Breast epithelium (tissue), 4 donors: ENCODE measurements around the gene GPR137C. TPM values are rescaled to one million over a fixed set of nuclear protein-coding genes. Genes with fewer than 3 reads are reported as not detected.

Experiments
- DNase-seq, 2 donors: peaks; one replicate each; pipeline ENCODE4 v3.0.0-alpha.2; 2019; ENCODE audit warnings: low spot score in 2 of 2
- H3K27ac ChIP-seq, 2 donors: fragments of 200-600 bp; sonication (generic) in 1 of 2; one replicate each; pipeline ENCODE4 v1.5.1; 2016 to 2019; ENCODE audit warnings: mild to moderate bottlenecking in 1 of 2
- H3K27me3 ChIP-seq, 2 donors: fragments of 200-600 bp; sonication (generic) in 1 of 2; one replicate each; pipeline versions ENCODE4 v1.5.1 to v1.6.0; 2017 to 2019; ENCODE audit warnings: control low read depth in 1 of 2, mild to moderate bottlenecking in 1 of 2
- H3K36me3 ChIP-seq: fragments of 200-600 bp; one replicate; pipeline ENCODE4 v1.5.1; 2019
- H3K4me1 ChIP-seq, 2 donors: fragments of 200-600 bp; sonication (generic); one replicate each; pipeline ENCODE4 v1.5.1; 2016 to 2019; ENCODE audit warnings: control low read depth in 1 of 2
- H3K4me3 ChIP-seq, 3 donors: fragments of 200-600 bp; sonication (generic); 1 replicate in 2 of 3; 2 replicates in 1 of 3; pipeline ENCODE4 v1.5.1; 2016 to 2019; ENCODE audit warnings: mild to moderate bottlenecking in 3 of 3, moderate library complexity in 2 of 3
- H3K9me3 ChIP-seq, 2 donors: fragments of 200-600 bp; sonication (generic) in 1 of 2; one replicate each; pipeline ENCODE4 v1.5.1; 2016 to 2019; ENCODE audit warnings: control low read depth in 1 of 2
- CTCF ChIP-seq, 3 donors: fragments of 450-650 bp; IDR thresholded peaks; one replicate each; pipeline ENCODE4 v1.5.1; 2016 to 2017; ENCODE audit warnings: antibody characterized with exemption in 3 of 3, mild to moderate bottlenecking in 3 of 3, moderate library complexity in 3 of 3
- POLR2A ChIP-seq: fragments of 450-650 bp; IDR thresholded peaks from one replicate; pipeline ENCODE4 v1.6.1; 2016; ENCODE audit warnings: antibody characterized with exemption, mild to moderate bottlenecking, moderate library complexity
- POLR2AphosphoS5 ChIP-seq, 3 donors: sonication (generic); formaldehyde crosslinking; IDR thresholded peaks; one replicate each; pipeline ENCODE4 v1.6.1; 2017; ENCODE audit warnings: antibody characterized with exemption in 3 of 3
- intact Hi-C: fragments of 100-400 bp; cut with DNase I; formaldehyde crosslinking; loops from one replicate; pipeline ENCODE4 v1.15.1; 2023; ENCODE audit warnings: low total_unique reads
- total RNA-seq, 3 donors: library from RNA; depleted of rRNA; stranded (reverse); fragments of >200 nt; gene quantifications; one replicate each; pipeline ENCODE4 v1.1.0, GENCODE V29; 2016

Gene GPR137C
- total RNA-seq = 1 to 10 TPM in 1 of 3 donors, under 1 TPM in 2; 0.33 to 1.2 (median 0.80) TPM

- no peaks in the 10 kb centered on the region for H3K4me1 ChIP-seq
- no peaks in the 10 kb centered on the region for H3K27me3 ChIP-seq
- H3K9me3 ChIP-seq = no peaks in the 10 kb centered on the region
- no peaks in the 10 kb centered on the region for H3K36me3 ChIP-seq
- H3K27ac ChIP-seq = peak within 1 kb of the TSS; percentile 91 to 92
- intact Hi-C loops = loop anchor here (10.0 kb wide), 1 partner anchor 152 kb away; the partner anchor contains the start of gene PSMC6
- H3K4me3 ChIP-seq = peak within 1 kb of the TSS; percentile 65 to 90 (median 89)
- TF ChIP-seq CTCF (IDR thresholded peaks at IDR 0.05) = no peak
- TF ChIP-seq POLR2A = peak; percentile 71
- TF ChIP-seq POLR2AphosphoS5 (IDR thresholded peaks at IDR 0.05) = peak; percentile 56 to 94 (median 84)
- DNase-seq = peak; percentile 100
Observed at GRCh38 chr14:52552063-52552988, at the start of gene GPR137C, which contains the start of gene TXNDC16. GPR137C (plus strand) TSS chr14:52552836; CDS start chr14:52553148, 312 bp downstream. TXNDC16 (minus strand) TSS chr14:52552505; CDS start chr14:52543557, 8,948 bp downstream.

GRCh38 chr14:52513249-52513648, 39.4 kb upstream of the GPR137C start:
- Histone ChIP-seq H3K36me3 (no peaks in the 10 kb centered on the region), H3K27me3 (no peaks in the 10 kb centered on the region), H3K27ac (no peak overlapping the region), H3K9me3 (no peaks in the 10 kb centered on the region), H3K4me3 (no peak overlapping the region), H3K4me1 (no peaks in the 10 kb centered on the region)
- DNase-seq = no peak
- intact Hi-C loops = no loop called here
- TF ChIP-seq POLR2A (no peak), CTCF (IDR thresholded peaks at IDR 0.05) (no peak), POLR2AphosphoS5 (IDR thresholded peaks at IDR 0.05) (no peak)

- Histone ChIP-seq H3K27me3 (no peaks in the 10 kb centered on the region), H3K4me3 (no peak overlapping the region), H3K27ac (no peak overlapping the region), H3K4me1 (no peaks in the 10 kb centered on the region), H3K36me3 (no peaks in the 10 kb centered on the region), H3K9me3 (no peaks in the 10 kb centered on the region)
- TF ChIP-seq CTCF (IDR thresholded peaks at IDR 0.05) (no peak), POLR2A (no peak), POLR2AphosphoS5 (IDR thresholded peaks at IDR 0.05) (no peak)
- DNase-seq = no peak
- intact Hi-C loops = no loop called here
Observed at GRCh38 chr14:52514046-52514811, 38.4 kb upstream of the GPR137C start.

- H3K36me3 ChIP-seq = no peaks in the 10 kb centered on the region
- DNase-seq = no peak
- H3K27me3 ChIP-seq = no peaks in the 10 kb centered on the region
- H3K4me1 ChIP-seq = no peaks in the 10 kb centered on the region
- intact Hi-C loops = no loop called here
- no peak overlapping the region for H3K27ac ChIP-seq
- H3K9me3 ChIP-seq = no peaks in the 10 kb centered on the region
- no peak overlapping the region for H3K4me3 ChIP-seq
- no peak for TF ChIP-seq POLR2AphosphoS5 (IDR thresholded peaks at IDR 0.05)
- TF ChIP-seq CTCF (IDR thresholded peaks at IDR 0.05) = no peak
- no peak for TF ChIP-seq POLR2A
Observed at GRCh38 chr14:52522033-52522432, 30.6 kb upstream of the GPR137C start.
